HUDEP-2 (cell line): ENCODE measurements around the gene ECE1.

Experiments used
- DNase-seq, 76 experiments: peaks; one replicate each; lab custom pipeline; 2025; ENCODE audit not compliant: unreplicated experiment in 76 of 76; lab: John Stamatoyannopoulos, UW

The ECE1 gene

DNA sequence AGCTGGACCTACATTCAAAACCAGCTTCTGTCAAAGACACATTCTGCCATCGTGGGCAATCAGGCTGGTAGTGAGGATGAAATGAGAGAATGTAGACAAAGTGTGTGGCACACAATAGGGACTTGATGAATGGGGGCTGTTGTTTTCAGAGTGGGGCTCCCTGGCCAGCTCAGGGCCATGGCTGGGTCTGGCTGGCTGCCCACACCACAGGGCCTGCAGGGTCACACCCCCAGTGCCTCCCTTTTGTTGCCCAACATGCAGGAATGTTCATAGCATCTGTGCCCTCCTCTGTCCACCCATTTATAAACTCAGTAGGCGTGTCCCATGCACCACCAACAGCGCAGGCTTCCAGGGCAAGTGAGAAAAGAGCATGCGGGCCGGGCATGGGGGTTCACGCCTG is 20.8 kb upstream of the ECE1 start:
- DNase-seq = no peak

DNA sequence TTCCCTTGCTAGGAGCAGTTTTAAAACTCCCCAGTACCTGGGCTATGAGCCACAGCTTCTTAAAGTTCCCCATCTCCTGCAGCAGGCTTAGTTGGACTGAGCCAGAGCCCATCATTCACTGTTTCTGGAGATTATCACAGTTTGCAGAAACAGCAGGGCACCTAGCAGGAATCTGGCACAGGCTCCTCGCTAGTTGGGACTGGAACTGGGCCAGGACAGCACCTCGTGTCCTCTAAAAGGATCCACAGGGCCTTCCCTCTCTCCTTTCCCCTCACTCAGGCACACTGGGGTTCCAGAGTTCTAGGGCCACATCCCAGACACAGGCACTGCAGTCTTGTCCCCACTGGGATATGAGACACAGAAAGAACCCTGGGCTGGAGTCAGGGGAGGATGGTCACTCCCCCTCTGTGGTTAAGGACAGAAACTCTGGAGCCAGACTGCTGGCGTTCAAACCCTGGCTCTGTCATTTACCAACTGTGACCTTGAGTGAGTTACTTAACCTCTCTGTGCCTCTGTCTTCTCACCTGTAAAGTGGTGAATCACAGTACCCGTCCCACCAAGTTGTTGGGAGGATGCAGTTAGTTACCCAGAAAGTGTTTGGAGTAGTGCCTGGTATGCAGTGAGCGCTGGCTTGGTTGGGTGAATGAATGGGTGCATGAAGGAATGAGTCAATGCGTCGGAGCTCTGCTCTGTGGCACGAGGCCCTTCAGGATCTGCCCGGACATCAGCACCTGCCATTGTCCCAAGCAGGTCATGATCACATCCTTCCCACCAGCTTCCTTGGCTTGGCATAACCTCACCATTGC is 18.8 kb upstream of the ECE1 start:
- peak in 51 of 76 experiments; percentile 12 to 67 (median 29) for DNase-seq

DNA sequence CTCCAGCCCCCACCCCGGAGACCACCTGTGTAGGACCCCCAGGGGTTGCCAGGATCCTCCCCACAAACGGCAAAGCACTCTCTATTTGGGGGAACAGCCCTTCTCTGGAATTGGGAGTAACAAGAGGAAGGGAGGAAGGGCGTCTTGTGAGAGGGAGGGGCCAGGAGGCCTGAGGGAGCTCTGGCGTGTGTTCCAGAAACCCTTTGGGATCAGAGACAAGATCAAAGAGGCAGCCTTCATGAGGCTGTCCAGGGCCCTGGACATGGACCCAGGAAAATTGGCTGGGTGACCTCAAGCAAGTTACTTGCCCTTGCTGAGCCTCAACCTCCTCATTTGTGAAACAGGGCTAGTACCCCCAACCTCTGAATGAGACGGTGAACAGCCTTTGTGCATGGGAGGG is 18.1 kb upstream of the ECE1 start:
- DNase-seq = no peak

DNA sequence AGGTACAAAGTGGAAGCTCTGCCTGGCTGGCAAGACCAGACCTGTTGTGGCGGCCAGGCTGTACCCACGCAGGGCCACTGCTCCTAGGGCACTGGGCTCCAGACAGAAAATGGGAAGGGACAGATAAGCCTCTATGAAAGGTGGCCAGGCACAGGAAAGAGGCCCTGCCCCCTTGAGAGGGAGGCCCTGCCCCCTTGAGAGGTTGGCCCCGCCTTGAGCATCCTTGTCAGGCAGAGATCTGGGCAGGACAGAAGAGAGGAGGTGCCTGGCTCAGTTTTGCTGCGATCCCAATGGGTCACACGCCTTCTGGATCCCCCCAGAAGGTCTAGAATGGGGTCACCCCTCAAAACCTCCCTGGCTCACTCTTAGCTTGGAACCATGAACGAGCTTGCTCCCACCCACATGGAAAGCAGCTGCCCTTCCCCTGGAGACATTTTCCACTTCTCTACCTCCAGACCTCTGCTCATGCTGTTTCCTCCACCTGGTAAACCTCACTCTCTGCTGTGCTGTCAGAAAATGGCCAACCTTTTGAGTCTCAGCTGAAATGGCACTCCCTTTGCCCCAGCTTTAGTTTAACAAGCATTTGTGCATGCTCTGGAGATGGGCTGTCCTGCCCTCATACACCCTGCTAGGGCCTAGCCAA is 17.5 kb upstream of the ECE1 start:
- DNase-seq = peak in 60 of 76 experiments; percentile 6 to 76 (median 54)

DNA sequence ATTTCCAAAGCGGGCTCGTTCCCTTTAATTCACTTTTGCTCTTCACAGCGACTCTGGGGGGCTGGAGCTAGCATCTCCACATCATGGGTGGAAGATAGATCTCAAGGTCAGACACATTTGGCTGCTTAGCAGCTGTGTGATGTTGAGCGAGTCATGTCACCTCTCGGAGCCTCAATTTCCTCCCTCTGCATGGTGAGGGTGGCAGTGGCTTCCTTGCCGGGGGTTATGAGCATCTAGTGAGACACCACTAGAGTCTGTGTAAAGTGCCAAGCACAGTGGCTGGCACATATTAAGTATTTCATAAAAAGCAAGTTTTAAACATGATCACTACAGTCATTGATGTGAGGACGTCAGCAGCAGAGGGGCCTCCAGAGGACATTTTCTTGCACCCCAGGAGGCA is 16.9 kb upstream of the ECE1 start:
- no peak for DNase-seq

DNA sequence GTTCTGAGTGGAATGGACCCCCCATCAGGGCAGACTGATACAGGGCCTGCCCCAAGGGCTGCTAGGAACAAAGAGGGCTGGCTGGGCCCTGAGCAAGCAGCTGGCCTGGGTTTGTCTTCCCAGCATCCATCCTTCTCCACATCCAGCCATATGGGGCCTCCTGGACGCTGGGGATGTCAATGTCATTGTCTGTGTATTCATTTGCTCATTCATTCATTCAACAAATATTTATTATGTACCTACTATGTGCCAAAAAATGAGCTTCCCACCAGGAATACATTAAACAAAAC is 15.6 kb upstream of the ECE1 start:
- DNase-seq = no peak

DNA sequence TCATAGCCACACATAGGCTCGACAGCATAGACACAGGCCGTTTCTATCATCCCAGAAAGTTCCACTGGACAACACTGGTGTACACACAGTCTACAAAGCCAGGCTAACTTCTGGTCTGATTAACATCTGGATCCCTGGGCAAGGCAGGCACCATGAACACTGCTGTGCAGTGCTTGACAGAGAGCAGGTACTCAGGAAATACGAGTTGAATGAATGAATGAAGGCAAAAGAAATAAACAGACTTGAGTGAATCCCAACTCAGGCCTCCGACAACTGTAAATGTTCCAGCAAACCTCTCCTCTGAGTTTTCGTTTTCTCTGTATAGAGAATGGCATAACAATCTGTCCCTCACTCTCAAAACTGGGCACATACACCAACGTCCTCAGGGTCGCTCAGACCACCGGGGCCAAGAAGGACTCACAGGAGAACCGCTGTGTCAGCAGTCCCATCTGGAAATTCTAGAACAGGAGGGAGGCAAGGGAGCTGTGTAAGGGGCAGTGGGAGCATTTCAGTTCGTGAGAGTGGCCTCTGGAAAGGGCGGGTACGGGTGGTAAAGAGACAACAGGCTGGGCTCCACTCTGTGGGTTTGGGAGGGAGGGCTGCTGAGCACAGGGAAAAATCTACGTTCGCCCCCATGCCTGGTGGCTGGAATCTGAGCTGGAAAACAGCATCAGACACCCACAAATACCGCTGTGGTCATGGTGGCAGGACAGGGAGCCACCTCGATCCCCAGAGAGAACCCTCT is 15.1 kb upstream of the ECE1 start:
- DNase-seq = no peak

DNA sequence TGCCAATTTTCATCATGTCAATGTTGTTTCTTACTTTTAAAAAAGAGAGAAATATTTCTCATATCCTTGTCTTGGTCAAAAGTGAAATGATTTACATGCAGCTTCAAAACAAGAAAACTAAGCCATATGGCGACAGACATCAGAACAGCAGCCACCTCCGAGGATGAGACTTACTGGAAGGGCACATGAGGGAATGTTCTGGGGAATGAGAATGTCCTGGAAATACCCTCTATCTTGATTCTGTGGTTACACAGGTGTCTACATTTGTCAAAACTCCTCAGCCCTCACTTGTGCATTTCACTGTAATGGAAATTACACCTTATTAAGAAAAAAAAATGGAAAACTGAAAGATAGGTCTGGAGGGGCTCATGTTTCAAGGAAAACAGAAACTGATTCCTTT is 14.2 kb upstream of the ECE1 start:
- DNase-seq = no peak

DNA sequence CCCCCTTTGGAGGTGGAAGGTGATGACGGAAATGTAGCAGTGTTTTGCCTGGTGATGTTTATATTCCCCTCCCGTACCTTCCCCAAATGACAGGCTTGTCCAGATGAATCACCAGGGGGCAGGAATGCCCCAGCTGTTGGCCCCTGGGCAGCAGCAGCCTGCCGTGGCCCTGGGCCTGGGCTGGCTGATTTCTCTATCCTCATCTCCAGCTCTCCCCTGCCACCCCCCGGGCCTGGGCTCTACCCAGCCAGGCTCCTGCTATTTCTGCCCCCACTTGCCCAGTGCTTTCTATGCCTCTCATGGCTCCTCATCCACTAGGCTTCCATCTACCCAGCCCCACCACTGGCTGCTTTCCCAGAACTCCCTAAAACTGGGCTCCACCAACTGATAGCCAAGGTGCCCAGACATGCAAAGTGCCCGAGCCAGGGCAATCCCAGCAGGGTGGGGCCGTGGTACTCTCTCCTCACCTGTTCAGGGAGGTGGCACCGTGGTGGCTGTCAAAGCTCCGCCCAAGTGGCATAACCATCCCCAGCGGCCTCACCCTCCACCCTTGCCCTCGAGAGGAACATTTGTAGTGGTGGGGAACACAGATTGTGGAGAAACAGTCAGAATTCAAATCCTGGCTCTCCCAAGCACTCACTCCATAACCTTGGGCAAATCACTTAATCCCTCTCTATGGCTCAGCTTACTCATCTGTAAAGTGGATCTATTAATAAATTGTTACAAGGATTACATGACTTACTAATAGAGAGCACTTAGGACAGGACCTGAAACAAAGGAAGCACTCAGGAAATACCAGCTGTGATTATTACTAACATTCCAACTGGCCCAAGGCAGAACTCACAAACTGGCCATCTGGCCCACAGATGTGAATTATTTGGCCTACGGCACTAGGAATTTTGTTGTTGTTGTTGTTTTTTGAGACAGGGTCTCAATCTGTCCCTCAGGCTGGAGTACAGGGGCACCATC is 12.8 kb upstream of the ECE1 start:
- DNase-seq = peak in 6 of 76 experiments; percentile 8 to 33 (median 12)

DNA sequence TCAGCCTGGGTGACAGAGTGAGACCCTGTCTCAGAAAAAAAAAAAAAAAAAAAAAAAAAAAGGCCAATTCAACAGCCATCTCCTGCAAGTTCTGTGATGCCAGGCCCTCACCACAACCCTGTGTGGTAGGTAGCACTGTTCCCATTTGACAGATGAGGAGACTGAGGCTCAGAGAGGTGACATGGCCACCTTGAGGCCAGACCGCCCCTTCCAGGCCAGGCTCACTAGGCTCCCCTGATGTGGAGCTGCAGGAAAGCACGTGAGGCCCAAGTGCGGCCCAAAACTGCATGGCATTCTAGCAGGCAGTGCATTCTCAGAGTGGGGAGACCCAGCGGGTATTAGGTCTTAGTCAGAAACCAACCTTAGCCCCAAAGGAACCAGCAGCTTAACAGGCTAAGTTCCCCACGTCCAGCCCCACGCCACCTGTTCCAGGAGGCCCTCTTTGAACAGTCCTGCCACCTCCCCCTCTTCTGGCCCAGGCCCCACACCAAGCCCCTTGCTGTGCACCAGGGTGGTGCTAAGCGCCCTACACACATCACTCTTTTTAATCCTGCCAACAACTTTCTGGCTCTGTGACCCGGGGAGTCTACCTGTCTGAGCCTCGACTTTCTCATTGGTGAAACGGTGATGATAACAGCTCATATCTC is 11.7 kb upstream of the ECE1 start:
- DNase-seq = no peak

DNA sequence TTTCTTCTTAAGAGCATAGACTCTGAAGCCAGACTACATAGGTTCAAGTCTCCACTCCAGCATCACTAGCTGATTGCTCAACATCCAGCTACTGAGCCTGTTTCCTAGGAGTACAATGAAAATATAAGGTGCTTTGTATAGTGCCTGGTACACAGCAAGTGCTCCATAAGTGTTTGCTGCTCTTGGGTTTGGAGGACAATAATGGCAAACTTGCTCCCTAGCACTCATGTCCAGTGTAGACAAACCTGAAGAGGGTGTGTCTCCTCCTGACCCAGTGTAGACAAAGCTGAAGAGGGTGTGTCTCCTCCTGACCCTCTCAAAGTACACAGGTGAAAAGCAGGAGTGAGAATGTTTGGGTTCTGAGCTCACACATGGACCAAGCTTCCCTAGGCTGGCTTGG is 10.5 kb upstream of the ECE1 start:
- DNase-seq = no peak

DNA sequence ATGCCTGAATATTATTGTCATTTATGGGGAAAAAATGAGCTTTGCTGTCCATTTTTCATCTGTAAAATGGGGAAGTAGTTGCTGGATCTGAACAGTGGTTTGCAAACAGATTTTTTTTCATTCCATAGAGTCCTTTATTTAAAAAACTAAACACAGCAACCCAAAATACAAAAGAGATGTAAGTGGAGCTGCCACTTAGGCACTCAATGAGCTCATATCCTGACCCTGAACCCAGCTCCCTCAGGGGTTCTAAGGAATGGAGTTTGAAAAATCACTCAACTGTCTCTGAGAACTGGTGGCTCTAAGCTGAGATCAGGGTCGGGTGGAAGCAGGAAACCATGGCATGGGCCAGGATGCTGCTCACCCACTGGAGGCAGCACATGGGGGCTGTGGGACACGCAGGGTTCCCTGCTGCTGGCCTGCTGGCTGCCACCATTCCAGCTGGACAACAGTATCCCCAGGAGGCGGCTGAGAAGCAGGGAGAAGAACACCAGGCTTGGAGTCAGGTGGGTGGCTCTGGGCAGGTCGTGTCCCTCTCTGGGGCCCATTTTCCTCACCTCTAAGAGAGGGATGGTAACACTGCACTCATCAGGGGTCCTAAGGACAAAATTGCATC is 9.6 kb upstream of the ECE1 start:
- DNase-seq = no peak

DNA sequence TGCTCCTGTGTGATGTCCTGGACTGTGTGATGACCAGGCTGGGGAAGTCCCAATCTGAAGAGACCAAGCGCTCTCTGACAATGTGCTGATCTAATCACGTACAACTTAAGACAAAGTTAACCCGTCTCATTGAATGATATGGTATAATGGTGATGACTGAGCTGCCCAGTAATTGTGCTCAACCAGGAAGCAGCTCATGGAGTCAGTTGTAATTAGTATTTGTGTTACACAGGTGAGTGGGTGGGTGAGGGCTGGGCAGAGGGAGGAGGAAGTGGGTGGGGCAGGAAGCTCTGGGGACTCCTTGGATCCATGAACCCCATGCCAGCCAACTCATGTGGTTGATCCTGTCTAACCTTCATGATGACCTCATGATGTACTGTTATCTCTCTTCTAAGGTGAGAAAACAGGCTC is 8.7 kb upstream of the ECE1 start:
- DNase-seq = no peak

DNA sequence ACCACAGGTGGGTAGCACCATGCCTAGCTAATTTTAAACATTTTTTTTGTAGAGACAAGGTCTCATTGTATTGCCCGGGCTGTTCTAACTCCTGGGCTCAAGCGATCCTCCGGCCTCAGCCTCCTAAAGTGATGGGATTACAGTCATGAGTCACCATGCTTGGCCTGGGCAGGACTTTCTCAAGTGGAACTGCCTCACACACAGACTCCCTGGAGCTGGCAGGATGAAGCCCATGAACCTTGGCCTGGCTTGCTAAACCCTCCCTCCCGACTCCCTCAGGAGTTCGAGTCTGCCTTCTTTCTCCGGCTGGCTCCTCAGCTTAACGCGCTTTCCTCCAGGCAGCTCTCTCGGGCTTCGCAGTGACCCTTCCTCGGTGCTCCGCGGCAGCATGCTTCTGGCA is 7.7 kb upstream of the ECE1 start:
- DNase-seq = no peak

DNA sequence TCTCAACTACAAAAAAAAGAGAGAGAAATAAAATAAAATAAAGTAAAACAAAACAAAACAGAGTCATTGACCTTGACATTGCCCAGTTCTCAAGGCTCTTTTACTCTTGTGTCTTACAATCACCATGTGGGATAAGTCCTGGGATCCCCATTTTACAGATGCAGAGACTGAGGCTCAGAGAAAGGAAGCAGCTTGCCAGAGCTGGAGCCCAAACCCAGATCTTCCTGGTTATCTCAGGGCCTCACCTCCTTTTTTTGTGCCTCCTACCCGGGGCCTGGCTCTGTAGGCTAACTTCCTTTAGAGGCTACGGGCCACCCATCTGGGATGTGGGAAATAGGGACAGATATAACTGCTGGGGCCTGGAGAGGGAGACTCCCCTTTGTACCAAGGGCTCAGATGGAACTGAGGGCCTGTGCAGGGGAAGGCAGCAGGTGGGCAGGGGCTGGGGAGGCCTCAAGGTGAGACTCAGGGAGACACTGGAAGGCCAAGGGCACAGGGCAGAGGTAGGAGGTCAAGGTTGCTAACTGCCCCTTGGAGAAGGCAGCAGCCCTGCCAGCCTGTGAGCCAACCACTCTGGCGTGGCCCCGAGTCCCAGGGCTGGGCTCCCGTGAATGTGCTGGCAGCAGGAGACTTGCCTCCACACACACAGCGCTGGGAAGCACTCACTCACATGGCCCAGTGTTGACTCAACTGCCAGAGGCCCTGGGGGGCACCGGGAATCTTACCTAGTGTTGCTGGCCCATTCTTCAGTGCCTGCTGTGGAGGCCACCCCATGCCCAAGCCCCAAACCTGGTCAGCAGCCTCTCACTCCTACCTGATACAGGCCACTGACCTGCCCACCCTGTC is 6.5 kb upstream of the ECE1 start:
- DNase-seq = no peak

DNA sequence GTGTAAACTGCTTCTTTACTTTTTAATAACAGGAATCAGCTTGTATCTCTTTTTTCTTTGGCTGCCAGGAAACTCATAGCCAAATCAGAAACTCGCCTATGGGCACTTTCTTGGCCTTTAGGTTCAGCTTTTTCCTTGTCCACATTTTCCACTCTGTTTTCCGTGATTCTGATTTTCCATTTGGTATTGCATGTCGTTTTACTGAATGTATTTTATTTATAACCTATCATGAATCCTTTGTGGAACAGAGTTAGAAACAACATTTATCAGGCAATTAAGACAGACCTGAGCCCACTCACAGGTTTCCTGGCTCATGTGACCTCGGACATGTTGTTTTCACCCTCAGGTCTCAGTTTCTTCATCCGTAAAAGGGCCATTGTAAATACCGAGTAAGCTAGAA is 5.3 kb upstream of the ECE1 start:
- DNase-seq = no peak

DNA sequence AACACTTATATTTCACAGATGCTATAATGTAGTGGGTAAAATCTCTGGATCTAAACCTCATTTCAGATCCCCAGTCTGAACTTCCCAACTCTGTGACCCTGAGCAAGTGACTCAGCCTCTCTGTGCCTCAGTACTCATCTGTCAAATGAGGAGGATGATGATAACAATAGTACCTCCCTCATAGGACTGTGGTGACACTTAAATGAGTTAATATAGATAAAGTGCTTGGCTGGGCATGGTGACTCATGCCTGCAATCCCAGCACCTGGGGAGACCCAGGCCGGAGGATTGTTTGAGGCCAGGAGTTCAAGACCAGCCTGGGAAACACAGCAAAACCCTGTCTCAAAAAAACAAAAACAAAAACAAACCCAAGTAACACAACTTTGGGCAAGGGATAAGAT is 4.7 kb upstream of the ECE1 start:
- peak in 40 of 76 experiments; percentile 8 to 70 (median 40) for DNase-seq

DNA sequence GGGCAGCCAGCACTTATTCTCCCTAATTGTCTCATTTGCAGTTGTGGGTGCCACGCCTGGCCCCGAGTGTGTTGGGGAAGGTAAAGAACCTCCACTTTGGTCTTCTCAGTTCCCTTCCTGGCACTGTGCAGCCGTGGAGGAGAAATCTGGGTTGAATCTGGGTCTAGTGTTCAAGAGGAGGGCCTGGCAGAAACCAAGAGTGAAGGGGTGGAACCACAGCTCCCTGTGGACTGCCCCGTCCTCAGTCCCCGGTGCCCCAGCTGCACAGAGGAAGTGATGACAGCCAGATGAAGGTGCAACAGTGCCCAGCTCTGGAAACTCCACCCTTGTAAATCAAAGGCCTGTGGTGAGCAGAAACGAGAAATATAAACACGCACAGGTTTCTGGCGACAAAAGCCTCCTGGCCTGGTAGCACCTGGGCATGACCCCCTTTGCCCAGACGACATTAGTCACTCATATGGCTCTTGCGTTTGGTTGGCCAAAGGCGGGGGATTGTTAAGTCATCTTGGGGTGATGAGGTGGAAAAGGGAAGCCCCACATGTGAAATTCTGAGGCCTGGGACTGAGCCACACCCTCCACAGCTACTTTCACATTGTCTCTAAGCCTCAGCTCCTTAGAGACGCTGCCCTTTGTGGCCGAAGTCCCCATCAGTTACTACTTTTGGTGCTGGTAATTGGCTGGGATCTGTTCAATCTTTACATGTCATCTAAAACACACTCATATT is 4.2 kb upstream of the ECE1 start:
- DNase-seq = peak in 3 of 76 experiments; percentile 16 to 45 (median 26)
